Adrenal gland (tissue), 12 donors: Measurements from ENCODE around the gene LY9. TPM values are rescaled to one million over a fixed set of nuclear protein-coding genes. Genes with fewer than 3 reads are reported as not detected.
"Not testable (repeated sequence)": the region's sequence is repeated elsewhere in the genome, so short reads cannot be mapped to it uniquely, and the experiment has no call there.

ENCODE experiments used
- DNase-seq, 7 donors: peaks; one replicate each; pipeline ENCODE4 v3.0.0-alpha.2; 2019 to 2020
- H3K27ac ChIP-seq, 5 donors: fragments of 200-600 bp; sonication (generic) in 4 of 5; 1 replicate in 3 of 5; 2 replicates in 2 of 5; pipeline versions ENCODE4 v1.5.1 to v1.8.0; 2016 to 2020; ENCODE audit warnings: mild to moderate bottlenecking in 1 of 5
- H3K27me3 ChIP-seq: fragments of 200-600 bp; 2 replicates; pipeline ENCODE4 v1.8.0; 2021
- H3K36me3 ChIP-seq, 2 donors: fragments of 200-600 bp; replicated peaks in 1 of 2; 1 replicate in 1 of 2; 2 replicates in 1 of 2; pipeline versions ENCODE4 v1.5.1 to v1.8.0; 2018 to 2022
- H3K4me1 ChIP-seq, 2 donors: fragments of 200-600 bp; replicated peaks in 1 of 2; 1 replicate in 1 of 2; 2 replicates in 1 of 2; pipeline versions ENCODE4 v1.5.1 to v1.8.0; 2018 to 2021
- H3K4me3 ChIP-seq, 4 donors: fragments of 200-600 bp; sonication (generic) in 3 of 4; one replicate each; pipeline ENCODE4 v1.5.1; 2016 to 2018
- H3K9me3 ChIP-seq, 3 donors: fragments of 200-600 bp; sonication (generic) in 1 of 3; replicated peaks in 1 of 3; 1 replicate in 2 of 3; 2 replicates in 1 of 3; pipeline versions ENCODE4 v1.5.1 to v1.8.0; 2016 to 2021
- POLR2A ChIP-seq, 2 donors: fragments of 450-650 bp; IDR thresholded peaks; one replicate each; pipeline ENCODE4 v1.6.1; 2017; ENCODE audit warnings: antibody characterized with exemption in 2 of 2, mild to moderate bottlenecking in 2 of 2, moderate library complexity in 1 of 2
- WGBS, 4 donors: extraction: QIAGEN DNeasy Blood & Tissue Kit in 2 of 4; methylation state at CpG; one replicate each; pipeline versions ENCODE4 v1.1.5 to v1.1.7; 2013 to 2017; 5-methylcytosine and 5-hydroxymethylcytosine counted together
- intact Hi-C, 2 donors: fragments of 100-400 bp; cut with DNase I; formaldehyde crosslinking; loops; one replicate each; pipeline versions ENCODE4 v1.14.1 to v1.15.0; 2022 to 2023
- polyA plus RNA-seq, 3 donors: library from polyadenylated mRNA; stranded (reverse); fragments of 200-250 nt in 2 of 3; fragments of 350-450 nt in 1 of 3; fragmentation: Illumina TruSeq in 1 of 3; extraction: RNeasy Lipid Tissue Mini Kit (QIAGEN cat#74804) in 1 of 3; gene quantifications; one replicate each; pipeline ENCODE4 v1.2.3, GENCODE V29; 2013 to 2014
- total RNA-seq, 9 donors: library from RNA; depleted of rRNA in 4 of 9; stranded (reverse); fragments of >200 nt in 4 of 9; fragments of 120-200 nt in 1 of 9; fragmentation: NEBNext Ultra II Directional in 1 of 9; extraction: Animal tissue kit (Norgen Biotek cat#: 25700) in 1 of 9; gene quantifications; one replicate each; pipeline versions ENCODE4 v1.1.0 to v1.2.4, GENCODE V29; 2013 to 2023
- TF ChIP-seq, protein P1 (sequence below), 6 experiments: fragments of 450-650 bp in 4 of 6; fragments of 200-600 bp in 2 of 6; sonication (generic) in 1 of 6; IDR thresholded peaks; 1 replicate in 5 of 6; 2 replicates in 1 of 6; pipeline versions ENCODE4 v1.5.1 to v1.8.0; 2016 to 2021; ENCODE audit warnings: antibody characterized with exemption in 6 of 6, mild to moderate bottlenecking in 2 of 6, moderate library complexity in 1 of 6
- donor health status: healthy with polysubstance abuse.
- donor health status: Bipolar disorder and iron deficiency.
- donor health status: DM: yes; HTN: yes; CAD: no.
- donor health status: DM: no; HTN: no; CAD: no.
- donor health status: DM: no; HTN: no; CAD: no.
- donor health status: DM: yes; HTN: yes; CAD: no.

The LY9 gene
- total and polyA plus RNA-seq, 12 donors = 0.14 to 1.3 (median 0.34) TPM; not detected in 2

DNA sequence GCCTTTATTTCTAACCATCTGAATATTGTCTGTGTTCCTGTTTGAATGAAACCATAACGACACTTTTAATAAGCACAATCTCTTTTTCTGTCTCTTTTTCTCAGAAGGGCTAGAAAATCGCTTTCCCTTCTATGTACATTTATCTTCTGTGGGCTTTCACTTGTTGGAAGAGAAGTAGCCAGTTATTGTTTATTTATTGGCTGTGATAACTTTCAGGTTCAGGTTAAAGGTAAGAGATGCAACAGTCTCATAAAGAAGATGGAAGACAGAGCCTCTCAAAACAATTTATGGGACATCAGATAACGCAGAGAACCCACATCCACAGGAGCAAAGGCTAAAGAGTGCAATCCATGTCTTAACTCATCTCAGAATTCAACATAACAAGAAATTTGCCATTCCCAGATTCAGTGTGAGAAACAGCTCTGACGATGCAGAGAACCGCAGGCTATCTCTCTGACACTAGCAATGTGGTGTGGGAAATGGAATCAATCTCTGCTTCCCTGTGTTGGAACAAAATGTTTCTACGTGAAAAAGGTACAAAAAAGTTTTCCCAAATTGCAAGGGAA is 70.8 kb downstream of the LY9 start:
- 66 to 78% (median 74%) methylated on average over 6 of the region's 6 CpGs for WGBS, 4 donors
- Histone ChIP-seq H3K4me3 (no peak overlapping the region), H3K9me3 (no peaks in the 10 kb centered on the region), H3K4me1 (no peaks in the 10 kb centered on the region), H3K27me3 (no peaks in the 10 kb centered on the region), H3K27ac (no peak overlapping the region), H3K36me3 (no peaks in the 10 kb centered on the region)
- no peak for DNase-seq
- TF ChIP-seq, protein P1, sequence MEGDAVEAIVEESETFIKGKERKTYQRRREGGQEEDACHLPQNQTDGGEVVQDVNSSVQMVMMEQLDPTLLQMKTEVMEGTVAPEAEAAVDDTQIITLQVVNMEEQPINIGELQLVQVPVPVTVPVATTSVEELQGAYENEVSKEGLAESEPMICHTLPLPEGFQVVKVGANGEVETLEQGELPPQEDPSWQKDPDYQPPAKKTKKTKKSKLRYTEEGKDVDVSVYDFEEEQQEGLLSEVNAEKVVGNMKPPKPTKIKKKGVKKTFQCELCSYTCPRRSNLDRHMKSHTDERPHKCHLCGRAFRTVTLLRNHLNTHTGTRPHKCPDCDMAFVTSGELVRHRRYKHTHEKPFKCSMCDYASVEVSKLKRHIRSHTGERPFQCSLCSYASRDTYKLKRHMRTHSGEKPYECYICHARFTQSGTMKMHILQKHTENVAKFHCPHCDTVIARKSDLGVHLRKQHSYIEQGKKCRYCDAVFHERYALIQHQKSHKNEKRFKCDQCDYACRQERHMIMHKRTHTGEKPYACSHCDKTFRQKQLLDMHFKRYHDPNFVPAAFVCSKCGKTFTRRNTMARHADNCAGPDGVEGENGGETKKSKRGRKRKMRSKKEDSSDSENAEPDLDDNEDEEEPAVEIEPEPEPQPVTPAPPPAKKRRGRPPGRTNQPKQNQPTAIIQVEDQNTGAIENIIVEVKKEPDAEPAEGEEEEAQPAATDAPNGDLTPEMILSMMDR (IDR thresholded peaks at IDR 0.05) = no peak
- no peak for TF ChIP-seq POLR2A (IDR thresholded peaks at IDR 0.05)
- intact Hi-C loops = no loop called here

- H3K27me3 ChIP-seq, H3K27ac ChIP-seq, H3K4me3 ChIP-seq, H3K9me3 ChIP-seq, intact Hi-C loops, H3K36me3 ChIP-seq, H3K4me1 ChIP-seq, DNase-seq: not testable (repeated sequence)
- 50 to 57% (median 54%) methylated on average over 4 of the region's 4 CpGs for WGBS, 4 donors
These were observed 71.7 kb downstream of the LY9 start for GRCh38 chr1:160867651-160868050.

GRCh38 chr1:160868141-160868540 is 72.2 kb downstream of the LY9 start:
- no peaks in the 10 kb centered on the region for H3K9me3 ChIP-seq
- no peak overlapping the region for H3K27ac ChIP-seq
- 59 to 75% (median 71%) methylated on average over 3 of the region's 3 CpGs for WGBS, 4 donors
- no peaks in the 10 kb centered on the region for H3K36me3 ChIP-seq
- DNase-seq = no peak
- TF ChIP-seq POLR2A (IDR thresholded peaks at IDR 0.05) = no peak
- TF ChIP-seq, protein P1 (IDR thresholded peaks at IDR 0.05) = no peak
- peaks cover 6% of the 10 kb centered on the region for H3K27me3 ChIP-seq
- no peaks in the 10 kb centered on the region for H3K4me1 ChIP-seq
- intact Hi-C loops = no loop called here
- H3K4me3 ChIP-seq = no peak overlapping the region

DNA sequence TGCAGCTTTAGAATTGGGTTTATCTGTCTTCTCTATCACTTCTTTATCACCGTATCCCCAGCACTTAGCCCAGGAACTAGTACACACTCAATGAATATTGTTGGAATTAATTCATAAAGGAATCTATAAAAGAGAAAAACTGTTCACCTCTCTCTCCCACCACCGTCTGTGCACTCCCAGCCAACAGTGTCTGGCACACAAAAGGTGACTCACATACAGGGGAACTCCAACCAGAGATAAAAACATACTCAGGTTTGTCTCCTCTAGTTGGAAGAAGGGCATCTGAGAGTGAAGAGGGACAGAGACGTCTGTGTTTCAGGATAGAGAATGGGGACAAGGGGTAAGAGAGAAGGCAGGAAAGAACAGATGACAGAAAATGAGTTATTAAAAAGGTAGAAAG is 79.0 kb downstream of the LY9 start:
- TF ChIP-seq POLR2A (IDR thresholded peaks at IDR 0.05) = no peak
- TF ChIP-seq, protein P1 (IDR thresholded peaks at IDR 0.05) = no peak
- Histone ChIP-seq H3K36me3 (no peaks in the 10 kb centered on the region), H3K4me3 (no peak overlapping the region), H3K4me1 (no peaks in the 10 kb centered on the region), H3K9me3 (no peaks in the 10 kb centered on the region), H3K27ac (no peak overlapping the region), H3K27me3 (peaks cover 6% of the 10 kb centered on the region)
- intact Hi-C loops = no loop called here
- WGBS, 4 donors = 47 to 64% (median 51%) methylated on average over 3 of the region's 3 CpGs
- no peak for DNase-seq

GRCh38 chr1:160875591-160875990 is 79.6 kb downstream of the LY9 start:
- H3K4me1 ChIP-seq, H3K27me3 ChIP-seq, H3K4me3 ChIP-seq, H3K36me3 ChIP-seq, DNase-seq, H3K27ac ChIP-seq, H3K9me3 ChIP-seq, intact Hi-C loops: not testable (repeated sequence)
- 56 to 77% (median 61%) methylated on average over 4 of the region's 4 CpGs for WGBS, 4 donors
